H9 (cell line): ENCODE data around the gene RBPJ. TPM values are rescaled to one million over a fixed set of nuclear protein-coding genes. Genes with fewer than 3 reads are reported as not detected.

Experiments
- DNase-seq: peaks from one replicate; pipeline ENCODE4 v3.0.0-alpha.2; 2017
- H2AFZ ChIP-seq: one replicate; pipeline ENCODE4 v1.6.1; 2013; ENCODE audit warnings: mild to moderate bottlenecking, low read length, control low read depth, moderate library complexity
- H2AK5ac ChIP-seq: 2 replicates; pipeline ENCODE4 v1.6.1; 2013; ENCODE audit warnings: low read length, control low read depth, mixed read lengths; ENCODE audit not compliant: insufficient read length
- H2BK120ac ChIP-seq: one replicate; pipeline ENCODE4 v1.6.1; 2013; ENCODE audit warnings: low read depth, mild to moderate bottlenecking, low read length, control low read depth, inconsistent platforms; ENCODE audit not compliant: poor library complexity, severe bottlenecking
- H2BK12ac ChIP-seq: 2 replicates; pipeline ENCODE4 v1.6.1; 2013; ENCODE audit warnings: low read length, control low read depth, mixed read lengths, low read depth; ENCODE audit not compliant: insufficient read length
- H2BK15ac ChIP-seq: 2 replicates; pipeline ENCODE4 v1.6.1; 2013; ENCODE audit warnings: low read depth, low read length, control low read depth
- H2BK20ac ChIP-seq: one replicate; pipeline ENCODE4 v1.6.1; 2013; ENCODE audit warnings: low read depth, mild to moderate bottlenecking, low read length, control low read depth, inconsistent platforms; ENCODE audit not compliant: poor library complexity, severe bottlenecking
- H2BK5ac ChIP-seq: 2 replicates; pipeline ENCODE4 v1.6.1; 2013; ENCODE audit warnings: low read length, control low read depth, mixed read lengths; ENCODE audit not compliant: insufficient read length
- H3K14ac ChIP-seq: 2 replicates; pipeline ENCODE4 v1.6.1; 2013; ENCODE audit warnings: low read length, control low read depth; ENCODE audit not compliant: insufficient read depth
- H3K18ac ChIP-seq: 2 replicates; pipeline ENCODE4 v1.6.1; 2013; ENCODE audit warnings: low read depth, mild to moderate bottlenecking, mixed read lengths, low read length, control low read depth; ENCODE audit not compliant: insufficient read length
- H3K23ac ChIP-seq: 2 replicates; pipeline ENCODE4 v1.6.1; 2013; ENCODE audit warnings: low read length, control low read depth, mixed read lengths, low read depth; ENCODE audit not compliant: insufficient read length
- H3K23me2 ChIP-seq: 2 replicates; pipeline ENCODE4 v1.6.1; 2013; ENCODE audit warnings: low read depth, mild to moderate bottlenecking, mixed read lengths, low read length, control low read depth; ENCODE audit not compliant: insufficient read length, poor library complexity, severe bottlenecking
- H3K27ac ChIP-seq: 2 replicates; pipeline ENCODE4 v1.5.1; 2013; ENCODE audit warnings: low read length, control low read depth, mixed read lengths, low read depth; ENCODE audit not compliant: insufficient read length
- H3K27me3 ChIP-seq: 2 replicates; pipeline ENCODE4 v1.6.1; 2013; ENCODE audit warnings: low read length, control low read depth, inconsistent platforms; ENCODE audit not compliant: insufficient read depth
- H3K4ac ChIP-seq: 2 replicates; pipeline ENCODE4 v1.6.1; 2013; ENCODE audit warnings: low read depth, mild to moderate bottlenecking, control low read depth, inconsistent platforms, low read length, moderate library complexity
- H3K4me1 ChIP-seq: 2 replicates; pipeline ENCODE4 v1.6.1; 2013; ENCODE audit warnings: low read length, control low read depth, inconsistent platforms; ENCODE audit not compliant: insufficient read depth
- H3K4me2 ChIP-seq: 2 replicates; pipeline ENCODE4 v1.6.1; 2013; ENCODE audit warnings: low read length, control low read depth, mixed read lengths; ENCODE audit not compliant: insufficient read length, insufficient read depth
- H3K56ac ChIP-seq: 2 replicates; pipeline ENCODE4 v1.6.1; 2013; ENCODE audit warnings: low read depth, mild to moderate bottlenecking, mixed read lengths, low read length, control low read depth; ENCODE audit not compliant: insufficient read length
- H3K79me1 ChIP-seq: 2 replicates; pipeline ENCODE4 v1.6.1; 2013; ENCODE audit warnings: low read depth, mild to moderate bottlenecking, moderate library complexity, low read length, control low read depth, inconsistent platforms; ENCODE audit not compliant: insufficient read depth, poor library complexity, severe bottlenecking
- H3K79me2 ChIP-seq: 2 replicates; pipeline ENCODE4 v1.6.1; 2013; ENCODE audit warnings: low read length, control low read depth, inconsistent platforms; ENCODE audit not compliant: insufficient read depth
- H3K9ac ChIP-seq: 2 replicates; pipeline ENCODE4 v1.6.1; 2013; ENCODE audit warnings: low read length, control low read depth, mixed read lengths; ENCODE audit not compliant: insufficient read length; ENCODE audit errors: extremely low read depth
- H3K9me3 ChIP-seq: one replicate; pipeline ENCODE4 v1.6.1; 2013; ENCODE audit warnings: low read depth, low read length, inconsistent platforms; ENCODE audit not compliant: control insufficient read depth
- H3T11ph ChIP-seq: one replicate; pipeline ENCODE4 v1.6.1; 2013; ENCODE audit warnings: mild to moderate bottlenecking, low read length, control low read depth, inconsistent platforms
- H4K20me1 ChIP-seq: one replicate; pipeline ENCODE4 v1.6.1; 2013; ENCODE audit not compliant: control insufficient read depth, insufficient read length, insufficient read depth
- H4K5ac ChIP-seq: 2 replicates; pipeline ENCODE4 v1.6.1; 2013; ENCODE audit warnings: low read depth, mild to moderate bottlenecking, mixed read lengths, low read length, control low read depth; ENCODE audit not compliant: insufficient read length
- H4K8ac ChIP-seq: replicated peaks from 2 replicates; pipeline ENCODE4 v1.6.1; 2013; ENCODE audit warnings: low read length, control low read depth, mixed read lengths, low read depth; ENCODE audit not compliant: insufficient read length
- H4K91ac ChIP-seq: 2 replicates; pipeline ENCODE4 v1.6.1; 2013; ENCODE audit warnings: low read depth, mild to moderate bottlenecking, moderate library complexity, mixed read lengths, low read length, control low read depth; ENCODE audit not compliant: insufficient read length
- H3K27ac Mint-ChIP-seq, 3 experiments: 2 replicates in 2 of 3; 3 replicates in 1 of 3; pipeline ENCODE4 v1.8.0; 2020 to 2021; ENCODE audit warnings: mixed read lengths in 3 of 3, mild to moderate bottlenecking in 1 of 3, moderate library complexity in 1 of 3
- H3K27me3 Mint-ChIP-seq: 2 replicates; pipeline ENCODE4 v1.8.0; 2021; ENCODE audit warnings: low read depth, mild to moderate bottlenecking, moderate library complexity, mixed read lengths
- H3K36me3 Mint-ChIP-seq, 3 experiments: 2 replicates in 2 of 3; 3 replicates in 1 of 3; pipeline ENCODE4 v1.8.0; 2020 to 2021; ENCODE audit warnings: low read depth in 3 of 3, mixed read lengths in 3 of 3; ENCODE audit not compliant: insufficient read depth in 1 of 3
- H3K4me1 Mint-ChIP-seq, 2 experiments: 2 replicates each; pipeline ENCODE4 v1.8.0; 2020; ENCODE audit warnings: mixed read lengths in 2 of 2
- H3K4me3 Mint-ChIP-seq, 2 experiments: 2 replicates in 1 of 2; 3 replicates in 1 of 2; pipeline ENCODE4 v1.8.0; 2020 to 2021; ENCODE audit warnings: mild to moderate bottlenecking in 2 of 2, mixed read lengths in 2 of 2, moderate library complexity in 1 of 2
- H3K9me3 Mint-ChIP-seq, 2 experiments: 2 replicates in 1 of 2; 3 replicates in 1 of 2; pipeline ENCODE4 v1.8.0; 2020; ENCODE audit warnings: mild to moderate bottlenecking in 2 of 2, mixed read lengths in 2 of 2, moderate library complexity in 1 of 2
- WGBS: extraction: QIAGEN DNeasy Blood & Tissue Kit; methylation state at CpG from one replicate; pipeline ENCODE4 v1.1.7; 2013; ENCODE audit warnings: missing lambda C conversion rate, low lambda C conversion rate, mixed read lengths; ENCODE audit not compliant: insufficient read length; ENCODE audit errors: extremely low coverage; 5-methylcytosine and 5-hydroxymethylcytosine counted together
- total RNA-seq: library from RNA; stranded (reverse); gene quantifications from 2 replicates; pipeline ENCODE4 v1.2.1, GENCODE V29; 2021
- TF ChIP-seq, protein P1 (sequence below): fragments of 200-600 bp; sonication (generic); conservative IDR thresholded peaks from 3 replicates; pipeline ENCODE4 v1.8.0; 2021; ENCODE audit warnings: antibody characterized with exemption, mild to moderate bottlenecking

Gene RBPJ
- total RNA-seq, 1 experiment from 2014 or later = 166 TPM

DNA sequence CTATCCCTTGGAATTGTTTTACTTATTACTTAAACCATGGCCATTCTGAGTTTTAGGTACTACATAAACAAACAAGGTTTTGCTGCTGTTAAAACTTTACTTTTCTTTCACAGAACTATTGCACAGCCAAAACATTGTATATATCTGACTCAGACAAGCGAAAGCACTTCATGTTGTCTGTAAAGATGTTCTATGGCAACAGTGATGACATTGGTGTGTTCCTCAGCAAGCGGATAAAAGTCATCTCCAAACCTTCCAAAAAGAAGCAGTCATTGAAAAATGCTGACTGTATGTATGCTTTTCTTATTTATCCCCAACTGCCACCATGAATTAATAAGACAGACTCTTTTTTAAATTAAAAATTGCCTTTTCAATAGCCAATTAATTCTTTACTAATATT is 99.6 kb downstream of the RBPJ start:
- Histone ChIP-seq H3T11ph (no peak overlapping the region), H2BK5ac (no peak overlapping the region), H4K5ac (no peak overlapping the region), H3K4me2 (no peak overlapping the region), H4K8ac (no peak overlapping the region), H3K18ac (no peak overlapping the region), H3K9me3 (no peaks in the 10 kb centered on the region), H3K4me1 (peaks cover 7% of the 10 kb centered on the region; the same call in 1 of the 2 replicates), H2AK5ac (no peak overlapping the region), H2BK120ac (no peak overlapping the region), H3K27ac (no peak overlapping the region), H3K79me2 (0 out of 2 replicates have a peak, but pooled peaks cover 2% of the 10 kb centered on the region), H4K20me1 (no peaks in the 10 kb centered on the region), H3K9ac (no peak overlapping the region), H2BK15ac (no peak overlapping the region), H3K4ac (no peak overlapping the region), H3K14ac (no peak overlapping the region), H4K91ac (no peak overlapping the region), H3K23me2 (no peaks in the 10 kb centered on the region), H3K79me1 (no peaks in the 10 kb centered on the region), H3K27me3 (no peaks in the 10 kb centered on the region), H3K23ac (no peak overlapping the region), H2BK12ac (no peak overlapping the region), H2AFZ (no peak overlapping the region), H3K56ac (no peak overlapping the region), H2BK20ac (no peak overlapping the region)
- H3K36me3 Mint-ChIP-seq = peaks cover 27 to 54% (median 48%) of the 10 kb centered on the region in 3 experiments
- no peak overlapping the region for H3K4me3 Mint-ChIP-seq
- no peak for DNase-seq
- peak overlapping the region in 1 of 3 experiments; percentile 97; a peak in 2 of 7 replicates for H3K27ac Mint-ChIP-seq
- H3K4me1 Mint-ChIP-seq = peaks cover 31 to 51% of the 10 kb centered on the region in 2 experiments
- no CpG with 5 or more reads among the region's 2 CpGs for WGBS
- H3K9me3 Mint-ChIP-seq = no peaks in the 10 kb centered on the region
- TF ChIP-seq, protein P1, sequence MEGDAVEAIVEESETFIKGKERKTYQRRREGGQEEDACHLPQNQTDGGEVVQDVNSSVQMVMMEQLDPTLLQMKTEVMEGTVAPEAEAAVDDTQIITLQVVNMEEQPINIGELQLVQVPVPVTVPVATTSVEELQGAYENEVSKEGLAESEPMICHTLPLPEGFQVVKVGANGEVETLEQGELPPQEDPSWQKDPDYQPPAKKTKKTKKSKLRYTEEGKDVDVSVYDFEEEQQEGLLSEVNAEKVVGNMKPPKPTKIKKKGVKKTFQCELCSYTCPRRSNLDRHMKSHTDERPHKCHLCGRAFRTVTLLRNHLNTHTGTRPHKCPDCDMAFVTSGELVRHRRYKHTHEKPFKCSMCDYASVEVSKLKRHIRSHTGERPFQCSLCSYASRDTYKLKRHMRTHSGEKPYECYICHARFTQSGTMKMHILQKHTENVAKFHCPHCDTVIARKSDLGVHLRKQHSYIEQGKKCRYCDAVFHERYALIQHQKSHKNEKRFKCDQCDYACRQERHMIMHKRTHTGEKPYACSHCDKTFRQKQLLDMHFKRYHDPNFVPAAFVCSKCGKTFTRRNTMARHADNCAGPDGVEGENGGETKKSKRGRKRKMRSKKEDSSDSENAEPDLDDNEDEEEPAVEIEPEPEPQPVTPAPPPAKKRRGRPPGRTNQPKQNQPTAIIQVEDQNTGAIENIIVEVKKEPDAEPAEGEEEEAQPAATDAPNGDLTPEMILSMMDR = no peak
- H3K27me3 Mint-ChIP-seq = no peaks in the 10 kb centered on the region
